GM12878 (cell line): ENCODE results near the gene AKAP5.

Experiments used
- ESRRA ChIP-seq: IDR thresholded peaks from 2 replicates; pipeline ENCODE4 v1.6.1; 2012; ENCODE audit warnings: mild to moderate bottlenecking, low read length, improper control_type of control experiment
- FOXM1 ChIP-seq: IDR thresholded peaks from 2 replicates; pipeline ENCODE4 v1.6.1; 2012; ENCODE audit warnings: low read depth, mild to moderate bottlenecking, inconsistent platforms, low read length, moderate library complexity
- JUNB ChIP-seq: IDR thresholded peaks from 2 replicates; pipeline ENCODE4 v1.6.1; 2016; ENCODE audit warnings: antibody characterized with exemption, mild to moderate bottlenecking
- TF ChIP-seq, protein P1 (sequence below), 3 experiments: IDR thresholded peaks in 2 of 3; conservative IDR thresholded peaks in 1 of 3; 2 replicates each; pipeline ENCODE4 v1.5.1; 2011; ENCODE audit warnings: low read depth in 3 of 3, low read length in 3 of 3, mild to moderate bottlenecking in 3 of 3, control low read depth in 2 of 3, moderate library complexity in 2 of 3, inconsistent platforms in 1 of 3, mixed read lengths in 1 of 3; ENCODE audit not compliant: control insufficient read depth in 2 of 3, insufficient read depth in 1 of 3; ENCODE audit errors: extremely low read depth in 1 of 3

DNA sequence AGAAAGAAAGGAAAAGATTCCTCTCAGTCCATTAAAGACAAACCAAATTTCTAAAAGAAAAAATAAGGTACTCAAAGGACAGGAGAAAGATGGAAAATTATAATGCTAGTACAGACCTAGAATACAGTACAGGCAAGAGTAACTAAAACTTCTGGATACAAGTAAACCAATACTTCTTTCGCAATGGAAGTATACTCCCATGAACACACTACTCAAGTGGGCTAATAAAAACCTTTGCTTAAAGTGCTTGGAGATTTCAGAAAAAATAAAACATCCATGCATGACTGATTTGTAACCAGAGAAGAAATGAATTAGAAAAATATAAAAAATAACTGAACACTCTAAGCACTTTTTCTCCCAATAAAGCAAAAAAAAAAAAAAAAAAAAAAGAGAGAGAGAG, 34.8 kb downstream of the AKAP5 start:
- TF ChIP-seq, protein P1, sequence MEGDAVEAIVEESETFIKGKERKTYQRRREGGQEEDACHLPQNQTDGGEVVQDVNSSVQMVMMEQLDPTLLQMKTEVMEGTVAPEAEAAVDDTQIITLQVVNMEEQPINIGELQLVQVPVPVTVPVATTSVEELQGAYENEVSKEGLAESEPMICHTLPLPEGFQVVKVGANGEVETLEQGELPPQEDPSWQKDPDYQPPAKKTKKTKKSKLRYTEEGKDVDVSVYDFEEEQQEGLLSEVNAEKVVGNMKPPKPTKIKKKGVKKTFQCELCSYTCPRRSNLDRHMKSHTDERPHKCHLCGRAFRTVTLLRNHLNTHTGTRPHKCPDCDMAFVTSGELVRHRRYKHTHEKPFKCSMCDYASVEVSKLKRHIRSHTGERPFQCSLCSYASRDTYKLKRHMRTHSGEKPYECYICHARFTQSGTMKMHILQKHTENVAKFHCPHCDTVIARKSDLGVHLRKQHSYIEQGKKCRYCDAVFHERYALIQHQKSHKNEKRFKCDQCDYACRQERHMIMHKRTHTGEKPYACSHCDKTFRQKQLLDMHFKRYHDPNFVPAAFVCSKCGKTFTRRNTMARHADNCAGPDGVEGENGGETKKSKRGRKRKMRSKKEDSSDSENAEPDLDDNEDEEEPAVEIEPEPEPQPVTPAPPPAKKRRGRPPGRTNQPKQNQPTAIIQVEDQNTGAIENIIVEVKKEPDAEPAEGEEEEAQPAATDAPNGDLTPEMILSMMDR (IDR thresholded peaks at IDR 0.05 in 2 of 3, conservative IDR thresholded peaks at IDR 0.05 in 1 of 3; ENCODE audit: control insufficient read depth in 2 of 3, extremely low read depth in 1 of 3, insufficient read depth in 1 of 3, low read depth in 3 of 3, low read length in 3 of 3) = no peak
- no peak for TF ChIP-seq FOXM1
- TF ChIP-seq JUNB = no peak
- no peak for TF ChIP-seq ESRRA
